Stimulated activated CD8-positive, alpha-beta memory T cell treated with anti-CD3 and anti-CD28 coated beads, Interleukin-15, amount 100 ng/mL, for 4 hours (primary cell): ENCODE data around the gene ZDHHC4.
"Not testable (repeated sequence)": the region's sequence is repeated elsewhere in the genome, so short reads cannot be mapped to it uniquely, and the experiment has no call there.

Experiments used
- DNase-seq, 2 donors: peaks; one replicate each; pipeline ENCODE4 v3.0.0-alpha.2; 2020; ENCODE audit warnings: low read depth in 2 of 2

Gene ZDHHC4

GRCh38 chr7:6634971-6635370 lies 57.7 kb downstream of the ZDHHC4 start:
- not testable (repeated sequence) for DNase-seq

GRCh38 chr7:6636741-6637543 lies 59.7 kb downstream of the ZDHHC4 start, which contains the start of gene ZNF316:
ZNF316 (plus strand) TSS chr7:6637318; CDS start chr7:6642410, 5,092 bp downstream.
- peak; percentile 11 to 36 for DNase-seq

- DNase-seq: peak; percentile 25 to 45
Measured at GRCh38 chr7:6637544-6638229, 60.4 kb downstream of the ZDHHC4 start.
